G401 (cell line): ENCODE measurements around the gene CAMK2G. TPM values are rescaled to one million over a fixed set of nuclear protein-coding genes. Genes with fewer than 3 reads are reported as not detected.
"Not testable (repeated sequence)": the region's sequence is repeated elsewhere in the genome, so short reads cannot be mapped to it uniquely, and the experiment has no call there.

ENCODE experiments used
- DNase-seq: peaks from one replicate; pipeline ENCODE4 v3.0.0-alpha.2; 2015; ENCODE audit warnings: low spot score
- in situ Hi-C: cut with HindIII; loops from 2 replicates; pipeline ENCODE4 v1.10.0; 2016; ENCODE audit warnings: low sequenced_read_pairs, mixed read lengths
- total RNA-seq: library from RNA; depleted of rRNA; stranded (reverse); fragments of >200 nt; shearing (Covaris generic); gene quantifications from 2 replicates; pipeline ENCODE4 v1.2.3, GENCODE V29; 2014

The CAMK2G gene
- total RNA-seq, 1 experiment from 2014 or later, result 11.8 TPM

DNA sequence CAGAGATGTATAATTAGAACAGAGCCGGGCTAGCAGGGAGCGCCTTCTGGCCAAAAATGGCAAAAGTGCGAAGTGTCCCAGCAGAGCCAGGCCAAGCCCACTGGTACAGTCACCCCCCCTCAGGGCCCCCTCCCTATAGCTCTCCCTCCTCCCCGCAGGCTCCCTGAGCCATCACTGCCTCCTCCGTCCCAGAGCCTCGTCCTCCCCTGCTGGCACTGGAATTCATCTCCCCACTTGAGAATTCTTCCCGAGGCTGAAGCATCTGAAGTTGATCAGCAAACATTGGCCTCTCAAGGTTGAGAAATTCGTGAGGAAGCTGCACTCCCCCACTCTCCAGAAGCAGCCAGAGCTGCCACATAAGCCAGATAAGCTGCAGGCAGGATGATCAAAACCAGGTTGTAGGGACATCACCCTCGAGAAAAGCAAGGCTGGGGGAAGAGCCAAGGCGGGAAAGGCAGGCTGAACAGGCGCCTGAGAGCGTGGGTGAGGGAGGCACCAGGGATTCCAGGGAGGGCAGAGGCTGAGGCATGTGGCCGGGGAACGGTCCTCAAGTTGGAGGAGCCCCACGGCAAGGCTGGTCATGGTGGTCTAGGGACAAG is 23.4 kb downstream of the CAMK2G start:
- DNase-seq, result no peak
- in situ Hi-C loops, result no loop called here

DNA sequence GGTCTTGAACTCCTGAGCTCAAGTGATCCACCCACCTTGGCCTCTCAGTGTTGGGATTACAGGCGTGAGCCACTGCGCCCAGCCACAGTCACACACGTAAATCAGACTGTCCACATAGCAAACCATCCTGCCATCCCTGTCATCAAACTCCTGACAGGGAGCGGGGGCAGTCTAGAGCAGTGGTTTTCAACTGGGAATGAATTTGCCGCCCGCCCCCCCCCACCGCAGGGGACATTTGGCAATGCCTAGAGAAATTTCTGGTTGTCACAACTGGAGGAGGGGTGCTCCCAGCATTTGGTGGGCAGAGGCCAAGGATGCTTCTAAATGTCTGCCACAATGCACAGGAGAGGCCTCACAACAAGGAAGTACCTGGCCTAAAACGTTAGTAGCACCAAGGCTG is 24.1 kb downstream of the CAMK2G start:
- DNase-seq, result no peak
- in situ Hi-C loops, result no loop called here

DNA sequence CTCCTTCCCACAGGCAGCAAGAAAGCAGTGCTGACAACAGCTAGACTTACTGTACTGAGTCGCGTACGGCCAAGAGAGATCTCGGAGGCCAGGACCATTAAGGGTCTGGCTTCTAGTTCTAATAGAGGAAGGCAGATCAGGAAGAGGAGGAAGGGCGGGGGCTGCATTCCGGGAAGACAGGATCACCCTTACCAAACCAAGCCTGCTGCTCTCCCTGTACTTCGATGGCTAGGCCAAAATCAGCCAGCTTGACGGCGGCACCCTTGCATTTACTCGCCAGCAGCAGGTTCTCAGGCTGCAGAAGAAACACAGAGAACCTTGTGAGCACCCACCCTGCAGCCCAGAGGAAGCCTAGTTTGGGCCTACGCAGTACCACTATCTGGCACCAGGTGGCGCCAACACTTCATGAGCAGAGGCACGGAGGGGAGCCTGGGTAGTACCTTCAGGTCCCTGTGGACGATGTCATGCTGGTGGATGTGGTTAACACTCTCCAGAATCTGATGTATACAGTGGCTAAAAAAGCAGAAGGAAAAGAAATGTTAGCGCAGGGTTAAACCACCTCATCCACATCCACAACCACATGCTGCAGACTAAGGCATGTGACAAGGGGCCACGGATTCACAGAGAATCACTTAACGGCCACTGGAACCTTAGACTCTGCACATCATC is 25.4 kb downstream of the CAMK2G start:
- in situ Hi-C loops, result no loop called here
- DNase-seq, result peak; percentile 84

DNA sequence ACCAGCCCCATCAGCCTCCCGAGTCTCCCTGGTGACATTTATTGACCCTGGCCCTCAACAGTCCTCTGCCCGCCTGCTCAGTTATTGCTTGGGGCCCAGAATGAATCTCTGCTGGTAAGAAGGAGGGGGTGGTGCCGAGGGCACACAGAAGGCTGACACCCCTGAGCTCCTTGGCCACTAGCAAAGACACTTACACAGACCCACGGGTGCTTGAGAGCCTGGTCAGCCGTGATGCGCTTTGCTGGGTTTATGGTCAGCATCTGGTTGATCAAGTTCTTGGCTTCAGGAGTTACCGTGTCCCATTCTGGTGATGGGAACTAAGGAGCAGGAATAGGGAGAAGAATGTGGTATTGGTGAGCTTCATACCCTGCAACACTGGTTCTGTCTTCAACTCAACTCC is 27.3 kb downstream of the CAMK2G start:
- in situ Hi-C loops, result no loop called here
- no peak for DNase-seq

DNA sequence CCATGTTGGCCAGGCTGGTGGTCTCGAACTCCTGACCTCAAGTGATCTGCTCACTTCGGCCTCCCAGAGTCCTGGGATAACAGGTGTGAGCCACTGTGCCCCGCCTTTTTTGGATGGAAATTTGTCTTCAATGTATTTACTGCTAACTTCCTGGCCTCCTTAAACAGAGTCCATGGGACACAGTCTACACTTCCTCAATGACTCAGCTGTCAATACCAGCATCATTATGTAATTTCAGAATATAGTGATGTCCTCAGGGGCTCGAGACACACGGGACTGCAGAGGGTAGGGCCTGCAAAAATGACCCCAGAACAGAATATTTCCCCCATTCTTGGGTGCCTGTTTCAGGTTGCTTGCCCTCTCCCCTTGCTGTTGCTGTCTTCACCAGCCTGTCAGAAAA is 31.1 kb downstream of the CAMK2G start:
- no peak for DNase-seq
- in situ Hi-C loops, result no loop called here

DNA sequence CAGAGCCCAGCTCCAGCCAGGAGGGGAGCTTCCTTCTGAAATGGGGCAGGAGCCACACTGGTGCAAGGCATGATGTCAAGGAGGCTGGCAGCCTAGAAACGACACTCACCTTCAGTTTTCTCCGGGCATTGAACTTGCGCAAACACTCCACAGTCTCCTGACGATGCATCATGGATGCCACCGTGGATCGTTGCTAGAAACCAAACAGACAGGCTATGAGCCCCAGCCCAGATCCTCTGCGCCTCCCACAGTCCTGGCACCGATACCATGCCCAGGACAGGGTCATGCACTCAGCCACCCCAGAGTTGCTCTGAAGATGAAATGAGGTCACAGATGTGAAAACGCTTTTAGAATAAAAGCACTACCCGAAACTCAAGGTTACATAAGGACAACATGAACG is 32.0 kb downstream of the CAMK2G start:
- in situ Hi-C loops, result no loop called here
- no peak for DNase-seq

DNA sequence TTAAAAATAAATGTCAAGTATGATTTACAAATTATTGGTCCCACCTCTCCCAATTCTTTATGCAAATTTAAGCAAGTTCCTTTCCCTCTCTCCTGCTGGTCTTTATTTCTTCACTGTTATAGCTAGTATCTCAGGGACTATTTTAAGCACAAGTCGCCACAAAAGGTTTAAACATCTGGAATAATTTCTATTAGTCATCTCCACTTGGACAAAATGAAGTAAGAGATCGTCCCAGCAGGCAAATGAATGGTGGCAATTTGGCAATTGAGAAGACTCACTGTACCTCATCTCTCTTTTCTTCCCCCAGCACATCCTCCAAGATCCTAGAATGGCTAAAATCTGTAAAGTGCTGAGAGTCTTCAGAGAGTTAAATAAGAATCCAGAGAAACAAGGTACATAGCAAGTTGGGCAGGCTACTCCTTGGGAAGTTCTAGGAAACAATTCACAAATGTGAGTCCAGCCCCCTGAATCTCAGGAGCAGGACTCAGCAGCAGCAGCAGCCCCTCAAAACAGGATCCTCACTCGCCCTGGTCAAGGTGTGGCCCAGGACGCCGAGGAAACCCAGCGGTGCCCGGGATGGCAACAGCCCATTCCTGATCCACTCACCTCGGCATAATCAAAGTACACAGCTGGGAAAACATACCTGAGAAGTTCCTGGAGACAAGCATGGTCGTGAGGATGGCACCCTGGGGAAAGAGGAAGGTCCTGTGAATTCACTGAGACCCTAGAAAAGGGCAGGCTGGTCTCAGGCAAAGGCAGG is 32.6 kb downstream of the CAMK2G start:
- no peak for DNase-seq
- in situ Hi-C loops, result no loop called here

DNA sequence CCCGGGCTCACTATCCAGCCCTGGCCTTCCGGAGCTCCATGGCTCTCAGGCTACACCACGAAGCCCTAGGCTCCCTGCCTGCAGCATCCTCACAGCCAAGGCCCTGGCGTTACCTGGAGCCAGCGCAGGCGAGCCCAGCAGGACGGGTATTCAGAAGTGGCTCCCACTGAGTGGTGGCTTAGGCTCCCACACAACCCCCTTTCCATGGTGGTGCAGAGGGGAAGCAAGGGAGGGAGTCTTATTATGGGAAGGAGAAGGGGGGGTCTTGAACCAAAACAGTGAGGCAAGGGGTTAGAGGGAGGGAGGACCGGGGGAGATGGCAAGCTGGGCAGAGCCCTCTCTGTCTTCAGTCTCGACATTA is 33.3 kb downstream of the CAMK2G start:
- no peak for DNase-seq
- in situ Hi-C loops, result no loop called here

DNA sequence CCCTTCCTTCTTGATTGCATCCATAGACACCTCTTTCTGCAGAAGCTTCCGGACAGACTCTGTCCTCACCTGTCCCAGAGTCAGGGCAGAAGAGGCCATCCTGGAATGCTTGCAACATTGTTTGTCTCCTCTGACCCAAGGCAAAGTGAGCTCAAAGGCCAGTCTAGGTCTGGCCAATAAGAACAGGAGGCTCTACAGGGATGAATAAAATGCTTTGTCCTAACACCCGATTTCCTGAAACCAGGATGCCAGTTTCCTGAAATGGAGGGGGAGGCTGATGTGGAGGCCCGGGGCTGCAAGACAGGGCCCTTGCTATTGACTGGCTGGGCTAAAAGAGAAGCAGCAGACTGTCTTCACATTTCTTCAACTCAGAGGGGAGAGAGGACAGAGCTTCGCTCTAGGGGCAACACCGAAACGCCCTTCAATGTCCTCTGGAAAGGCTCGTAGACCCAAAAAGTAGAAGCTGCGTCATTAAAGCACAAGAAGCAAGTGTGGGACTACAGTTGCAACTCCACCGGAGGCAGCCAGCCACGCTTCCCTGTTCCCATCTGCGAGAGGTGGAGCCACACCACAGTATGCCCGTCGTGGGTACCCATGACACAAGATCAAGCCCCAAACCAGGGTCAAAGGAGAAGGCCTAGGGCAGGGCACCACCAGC is 33.8 kb downstream of the CAMK2G start:
- in situ Hi-C loops, result no loop called here
- no peak for DNase-seq

DNA sequence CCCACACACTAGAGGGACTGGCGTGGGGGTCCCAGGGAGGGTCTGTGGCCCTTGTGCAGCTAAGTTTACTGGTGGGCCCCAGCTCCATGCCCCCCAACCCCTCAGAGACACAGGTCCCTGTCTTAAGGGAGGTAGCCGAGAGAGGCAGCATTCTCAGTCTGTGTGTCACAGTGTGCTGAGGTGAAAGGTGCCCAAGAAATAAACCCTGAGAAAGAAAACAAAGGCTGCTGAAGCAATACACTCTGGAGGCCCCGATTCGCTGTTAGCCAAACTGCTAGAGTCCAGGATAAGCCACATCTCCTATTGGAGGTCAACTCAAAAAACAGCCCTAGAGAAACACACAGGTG is 34.3 kb downstream of the CAMK2G start:
- in situ Hi-C loops, result no loop called here
- no peak for DNase-seq

DNA sequence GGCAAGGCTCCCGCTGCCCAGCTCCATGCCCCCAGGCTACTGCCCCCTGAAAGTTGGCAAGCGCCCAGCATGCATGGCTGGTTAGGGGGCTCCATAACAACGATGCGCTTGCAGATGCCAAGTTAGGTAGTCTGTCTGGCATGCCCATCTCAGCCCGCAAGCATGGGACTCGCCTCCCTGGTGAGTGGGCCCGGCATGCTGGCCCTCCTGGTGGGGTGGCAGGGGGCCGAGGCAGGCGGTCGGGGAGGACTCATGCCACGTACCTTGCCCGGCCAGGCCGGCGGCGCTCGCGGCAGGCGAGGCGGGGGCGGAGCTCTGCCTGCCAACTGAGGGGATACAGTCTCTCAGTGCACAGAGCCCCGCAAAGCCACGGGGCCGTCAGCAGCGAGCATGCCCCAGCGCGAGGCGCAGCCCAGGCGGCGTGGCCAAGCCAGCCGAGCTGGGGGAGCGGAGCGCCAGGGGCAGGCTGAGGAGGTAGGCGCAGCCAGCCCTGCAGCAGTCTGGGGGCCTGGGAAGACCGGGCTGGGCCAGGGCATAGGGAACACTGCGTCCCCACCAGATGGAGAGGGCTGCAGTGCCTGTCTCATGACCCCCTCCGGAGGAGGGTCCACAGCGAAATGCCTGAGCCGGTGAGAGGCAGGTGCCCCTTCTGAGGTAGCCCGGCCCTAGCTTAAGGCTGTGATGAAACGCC is 34.9 kb downstream of the CAMK2G start:
- no peak for DNase-seq
- in situ Hi-C loops, result no loop called here

DNA sequence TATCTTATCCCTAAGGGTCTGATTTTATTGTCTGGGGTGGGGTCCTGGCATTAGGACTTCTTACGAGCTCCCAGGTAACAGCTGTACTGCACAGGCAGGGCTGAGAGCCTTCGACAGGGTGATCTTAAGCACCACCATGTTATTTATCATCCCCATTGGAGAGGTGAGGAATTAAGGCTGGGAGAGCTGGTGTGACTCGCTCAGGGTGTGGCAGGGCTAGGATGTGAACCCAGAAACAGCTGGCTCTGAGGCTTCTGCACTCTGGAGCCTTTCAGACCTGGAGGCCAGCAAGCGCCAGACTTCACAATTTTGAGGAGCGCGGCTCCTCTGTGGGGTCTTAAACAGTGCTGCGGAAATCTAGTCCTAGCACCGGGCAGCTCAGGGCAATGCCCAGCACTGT is 35.5 kb downstream of the CAMK2G start:
- in situ Hi-C loops, result no loop called here
- DNase-seq, result no peak

DNA sequence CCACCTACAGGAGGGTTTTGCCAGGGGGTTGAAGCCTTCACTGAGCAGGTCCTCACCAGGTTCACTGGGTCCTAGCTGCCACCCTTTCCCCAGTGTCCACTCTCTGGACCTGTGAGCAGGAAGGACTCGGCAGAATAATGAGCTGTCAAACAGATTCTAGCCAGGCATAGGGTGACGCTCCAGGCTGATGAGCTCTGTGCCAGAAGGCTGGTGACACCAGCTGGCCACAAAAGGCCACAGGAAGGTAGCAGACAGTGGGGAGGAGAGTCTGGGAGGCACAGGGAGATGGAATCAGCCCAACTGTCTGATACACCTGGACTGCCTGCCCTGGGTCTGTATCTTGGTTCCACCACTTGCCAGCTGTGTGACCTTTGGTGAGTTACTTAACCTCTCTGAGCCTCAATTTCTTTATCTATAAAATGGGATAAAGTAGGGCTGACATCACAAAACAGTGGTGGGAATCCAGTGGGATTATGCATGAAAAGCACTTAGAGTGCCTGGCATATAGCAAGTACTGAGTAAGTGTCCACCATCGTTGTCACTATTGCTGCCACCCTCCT is 36.3 kb downstream of the CAMK2G start:
- in situ Hi-C loops, result no loop called here
- peak; percentile 85 for DNase-seq

DNA sequence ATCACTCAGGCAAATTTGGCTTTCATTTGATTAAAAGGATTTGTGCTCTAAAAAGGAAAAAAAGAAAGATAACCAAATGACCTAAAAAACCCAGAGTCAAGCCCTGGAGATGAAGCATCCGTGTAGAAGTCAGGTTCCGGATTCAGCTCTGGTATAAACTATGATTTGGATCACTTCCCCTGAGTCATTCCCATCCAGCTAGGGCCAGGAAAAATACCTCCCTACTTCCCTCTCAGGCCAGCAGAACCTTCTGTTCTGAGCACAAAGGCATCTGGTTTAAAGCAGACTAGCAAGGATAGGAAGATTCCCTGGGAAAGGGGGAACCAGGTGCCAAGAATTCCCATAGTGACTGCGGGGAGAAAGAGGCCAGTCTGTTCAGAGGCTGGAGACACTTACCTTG is 37.3 kb downstream of the CAMK2G start:
- in situ Hi-C loops, result no loop called here

DNA sequence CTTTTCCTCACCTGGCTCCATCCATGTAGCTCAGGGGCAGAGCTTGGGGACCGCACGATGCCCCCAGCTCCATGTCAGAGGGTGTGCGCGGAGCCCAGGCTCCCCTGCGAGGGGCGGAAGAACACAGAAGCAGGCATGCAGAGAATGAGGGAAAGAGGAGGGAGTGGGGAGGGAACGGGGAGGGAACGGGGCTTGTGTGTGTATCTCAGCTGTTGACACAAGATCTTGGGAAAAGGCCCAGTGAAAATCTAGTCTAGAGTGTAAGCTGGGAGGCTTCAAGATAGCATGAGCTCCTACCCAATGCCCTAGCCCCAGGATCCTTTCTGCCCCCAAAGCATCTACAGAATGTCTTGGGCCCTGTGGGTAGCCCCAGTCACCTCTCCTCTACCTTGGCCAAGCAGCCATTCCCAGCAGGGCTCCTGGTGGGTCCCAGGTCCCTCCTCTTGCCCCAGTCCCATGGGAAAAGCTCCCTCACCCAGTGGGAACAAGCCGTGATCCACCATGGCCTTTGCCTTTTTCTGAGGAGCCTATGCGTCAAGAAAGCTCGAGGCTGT is 37.9 kb downstream of the CAMK2G start:
- in situ Hi-C loops, result no loop called here
- no peak for DNase-seq

More for the DNA sequence above, 37.3 kb downstream of the CAMK2G start:
- peak; percentile 85 for DNase-seq

DNA sequence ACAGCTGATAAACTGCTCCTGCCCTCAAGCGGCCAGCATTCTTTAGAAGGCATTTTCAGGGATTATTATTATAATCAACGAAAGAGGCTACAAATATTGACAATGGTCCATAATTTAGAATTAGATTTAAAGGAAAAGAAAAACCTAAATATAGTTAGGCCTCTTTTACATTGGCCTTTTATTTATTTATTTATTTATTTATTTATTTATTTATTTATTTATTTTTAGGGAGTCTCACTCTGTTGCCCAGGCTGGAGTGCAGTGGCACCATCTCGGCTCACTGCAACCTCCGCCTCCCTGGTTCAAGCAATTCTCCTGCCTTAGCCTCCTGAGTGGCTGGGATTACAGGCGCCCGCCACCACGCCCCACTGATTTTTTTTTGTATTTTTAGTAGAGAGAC is 45.3 kb downstream of the CAMK2G start:
- DNase-seq, in situ Hi-C loops: not testable (repeated sequence)

DNA sequence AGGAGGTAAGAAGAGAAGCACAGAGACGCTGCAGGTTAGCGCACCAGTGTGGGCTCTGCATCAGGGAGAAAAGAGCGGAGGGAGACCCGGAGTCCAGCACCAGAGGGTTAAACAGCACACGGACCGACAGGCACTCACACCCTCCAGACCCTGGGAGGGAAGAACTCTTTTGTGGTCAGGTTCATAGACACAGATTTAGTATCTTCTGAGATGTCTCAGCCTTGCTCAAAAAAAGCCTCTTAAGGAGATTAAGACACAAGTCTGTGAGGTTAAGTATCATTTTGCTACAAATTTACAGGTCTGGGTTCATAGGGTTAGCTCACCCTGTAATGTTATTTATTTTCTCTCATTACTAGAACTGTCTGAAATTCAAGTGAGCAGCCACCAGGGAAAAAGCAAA is 46.2 kb downstream of the CAMK2G start:
- in situ Hi-C loops, result no loop called here
- DNase-seq, result no peak

DNA sequence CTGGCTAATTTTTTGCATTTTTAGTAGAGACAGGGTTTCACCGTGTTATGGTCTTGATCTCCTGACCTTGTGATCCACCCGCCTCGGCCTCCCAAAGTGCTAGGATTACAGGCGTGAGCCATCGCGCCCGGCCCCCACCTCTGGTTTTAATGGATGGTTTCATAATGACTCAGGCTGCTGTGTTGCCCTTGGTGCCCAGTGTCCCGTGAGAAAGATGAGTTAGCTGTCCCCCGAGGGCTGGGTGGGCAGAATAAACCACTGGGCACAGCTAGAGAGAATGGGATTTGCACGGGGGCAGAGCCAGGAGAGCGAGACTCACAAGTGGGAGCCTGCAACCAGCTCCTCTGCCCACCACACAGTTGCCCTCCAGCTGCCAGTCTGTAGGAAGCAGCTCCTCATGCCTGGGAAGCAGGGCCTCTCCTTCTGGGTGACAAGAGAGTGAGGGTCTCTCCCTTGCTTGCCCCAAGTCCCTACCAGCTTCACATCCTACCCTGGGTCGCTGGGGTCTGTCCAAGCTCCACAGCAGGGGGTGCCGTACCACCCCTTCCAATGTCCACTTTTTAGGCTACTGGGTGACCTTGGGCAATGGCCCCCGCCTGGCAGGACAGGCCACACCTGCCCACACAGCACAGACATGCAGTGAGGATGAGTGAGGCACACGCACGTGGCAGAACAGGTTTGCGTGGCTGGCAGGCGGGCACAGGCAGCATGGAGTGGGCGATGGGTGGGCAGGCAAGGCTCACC is 46.8 kb downstream of the CAMK2G start:
- DNase-seq, result no peak
- in situ Hi-C loops, result no loop called here
